Neural cell (in vitro differentiated cells): ENCODE results near the gene TAGAP. TPM values are rescaled to one million over a fixed set of nuclear protein-coding genes. Genes with fewer than 3 reads are reported as not detected.

ENCODE experiments used
- H2AFZ ChIP-seq: fragments of 200-600, 300-800 bp; sonication (generic), shearing (Covaris generic); 2 replicates; pipeline ENCODE4 v1.6.0; 2014; ENCODE audit warnings: low read depth, mild to moderate bottlenecking, antibody characterized with exemption, low read length, moderate library complexity
- H3F3A ChIP-seq: fragments of 200-600 bp; shearing (Covaris generic); 2 replicates; pipeline ENCODE4 v1.6.1; 2016; ENCODE audit warnings: mild to moderate bottlenecking, moderate library complexity, mixed read lengths, antibody characterized with exemption, low read length; ENCODE audit not compliant: insufficient read depth, poor library complexity, severe bottlenecking
- H3K27ac ChIP-seq: fragments of 200-600, 300-800 bp; sonication (generic), shearing (Covaris generic); 2 replicates; pipeline ENCODE4 v1.5.1; 2014; ENCODE audit warnings: mild to moderate bottlenecking, low read length, moderate library complexity
- H3K27me3 ChIP-seq: fragments of 300-800, 200-600 bp; sonication (generic), shearing (Covaris generic); 2 replicates; pipeline ENCODE4 v1.6.0; 2014; ENCODE audit warnings: mild to moderate bottlenecking, low read depth, low read length, moderate library complexity; ENCODE audit not compliant: insufficient read depth
- H3K36me3 ChIP-seq: fragments of 300-800, 200-600 bp; sonication (generic), shearing (Covaris generic); 2 replicates; pipeline ENCODE4 v1.5.1; 2014; ENCODE audit warnings: mild to moderate bottlenecking, antibody characterized with exemption, low read length, moderate library complexity; ENCODE audit not compliant: insufficient read depth
- H3K4me2 ChIP-seq: fragments of 300-800, 200-600 bp; sonication (generic), shearing (Covaris generic); 2 replicates; pipeline ENCODE4 v1.6.0; 2014; ENCODE audit warnings: mild to moderate bottlenecking, low read length
- H3K4me3 ChIP-seq: fragments of 300-800, 200-600 bp; sonication (generic), shearing (Covaris generic); 2 replicates; pipeline ENCODE4 v1.5.1; 2014; ENCODE audit warnings: mild to moderate bottlenecking, low read length, moderate library complexity
- H3K79me2 ChIP-seq: fragments of 200-600 bp; shearing (Covaris generic); replicated peaks from 2 replicates; pipeline ENCODE4 v1.6.0; 2014; ENCODE audit warnings: mild to moderate bottlenecking, low read length, moderate library complexity; ENCODE audit not compliant: insufficient read depth
- H3K9ac ChIP-seq: fragments of 300-800, 200-600 bp; sonication (generic), shearing (Covaris generic); 2 replicates; pipeline ENCODE4 v1.6.1; 2016; ENCODE audit warnings: mild to moderate bottlenecking, low read length, mixed read lengths
- H3K9me2 ChIP-seq: fragments of 200-600 bp; shearing (Covaris generic); 2 replicates; pipeline ENCODE4 v1.6.1; 2016; ENCODE audit warnings: mild to moderate bottlenecking, low read length, mixed read lengths; ENCODE audit not compliant: insufficient read depth
- H3K9me3 ChIP-seq: fragments of 200-600, 300-800 bp; sonication (generic), shearing (Covaris generic); 2 replicates; pipeline ENCODE4 v1.6.1; 2016; ENCODE audit warnings: mild to moderate bottlenecking, mixed run types, low read length, moderate library complexity, mixed read lengths
- H4K20me1 ChIP-seq: fragments of 200-600 bp; shearing (Covaris generic); 2 replicates; pipeline ENCODE4 v1.6.1; 2016; ENCODE audit warnings: mild to moderate bottlenecking, mixed run types; ENCODE audit not compliant: insufficient read depth
- EP300 ChIP-seq: fragments of 450-650 bp; conservative IDR thresholded peaks from 2 replicates; pipeline ENCODE4 v1.6.1; 2014; ENCODE audit warnings: antibody characterized with exemption, mild to moderate bottlenecking, moderate library complexity; ENCODE audit not compliant: poor library complexity, severe bottlenecking
- EZH2 ChIP-seq: fragments of 200-600, 300-800 bp; shearing (Covaris generic), sonication (generic); IDR thresholded peaks from 2 replicates; pipeline ENCODE4 v1.6.1; 2014; ENCODE audit warnings: antibody characterized with exemption, low read length, borderline replicate concordance, mild to moderate bottlenecking; ENCODE audit not compliant: insufficient read depth, poor library complexity, severe bottlenecking
- MXI1 ChIP-seq: fragments of 450-650 bp; conservative IDR thresholded peaks from 2 replicates; pipeline ENCODE4 v1.6.1; 2014; ENCODE audit warnings: antibody characterized with exemption, mild to moderate bottlenecking; ENCODE audit not compliant: poor library complexity, severe bottlenecking
- POLR2AphosphoS5 ChIP-seq: IDR thresholded peaks from 2 replicates; pipeline ENCODE4 v1.6.1; 2012
- RAD21 ChIP-seq: fragments of 450-650 bp; conservative IDR thresholded peaks from 2 replicates; pipeline ENCODE4 v1.6.1; 2014; ENCODE audit warnings: antibody characterized with exemption, mild to moderate bottlenecking, moderate library complexity
- REST ChIP-seq: IDR thresholded peaks from 2 replicates; pipeline ENCODE4 v1.6.1; 2012; ENCODE audit warnings: borderline replicate concordance
- SMC3 ChIP-seq: fragments of 450-650 bp; conservative IDR thresholded peaks from 2 replicates; pipeline ENCODE4 v1.6.1; 2014; ENCODE audit warnings: antibody characterized with exemption, mild to moderate bottlenecking, moderate library complexity; ENCODE audit not compliant: poor library complexity
- TAF1 ChIP-seq: IDR thresholded peaks from 2 replicates; pipeline ENCODE4 v1.6.1; 2012; ENCODE audit warnings: low read depth
- polyA plus RNA-seq: library from polyadenylated mRNA; depleted of rRNA; stranded (reverse); fragments of >200 nt; gene quantifications from 2 replicates; pipeline ENCODE4 v1.2.3, GENCODE V29; 2014
- TF ChIP-seq, protein P1 (sequence below): fragments of 450-650 bp; IDR thresholded peaks from 2 replicates; pipeline ENCODE4 v1.5.1; 2014; ENCODE audit warnings: antibody characterized with exemption, mild to moderate bottlenecking, moderate library complexity; ENCODE audit not compliant: poor library complexity, severe bottlenecking

Gene TAGAP
- polyA plus RNA-seq, 1 donor from 2014 or later = not detected

- Histone ChIP-seq H3K9me2 (no peaks in the 10 kb centered on the region), H3F3A (no peaks in the 10 kb centered on the region), H3K36me3 (no peaks in the 10 kb centered on the region), H4K20me1 (no peaks in the 10 kb centered on the region), H3K4me2 (no peak overlapping the region), H3K4me3 (no peak overlapping the region), H3K27ac (no peak overlapping the region), H3K9me3 (peaks cover 2% of the 10 kb centered on the region), H3K9ac (no peak overlapping the region), H3K79me2 (no peaks in the 10 kb centered on the region), H3K27me3 (no peaks in the 10 kb centered on the region), H2AFZ (no peak overlapping the region)
- TF ChIP-seq RAD21 (no peak), POLR2AphosphoS5 (no peak), REST (no peak), MXI1 (no peak), EP300 (no peak), EZH2 (no peak), TAF1 (no peak), SMC3 (no peak)
- TF ChIP-seq, protein P1, sequence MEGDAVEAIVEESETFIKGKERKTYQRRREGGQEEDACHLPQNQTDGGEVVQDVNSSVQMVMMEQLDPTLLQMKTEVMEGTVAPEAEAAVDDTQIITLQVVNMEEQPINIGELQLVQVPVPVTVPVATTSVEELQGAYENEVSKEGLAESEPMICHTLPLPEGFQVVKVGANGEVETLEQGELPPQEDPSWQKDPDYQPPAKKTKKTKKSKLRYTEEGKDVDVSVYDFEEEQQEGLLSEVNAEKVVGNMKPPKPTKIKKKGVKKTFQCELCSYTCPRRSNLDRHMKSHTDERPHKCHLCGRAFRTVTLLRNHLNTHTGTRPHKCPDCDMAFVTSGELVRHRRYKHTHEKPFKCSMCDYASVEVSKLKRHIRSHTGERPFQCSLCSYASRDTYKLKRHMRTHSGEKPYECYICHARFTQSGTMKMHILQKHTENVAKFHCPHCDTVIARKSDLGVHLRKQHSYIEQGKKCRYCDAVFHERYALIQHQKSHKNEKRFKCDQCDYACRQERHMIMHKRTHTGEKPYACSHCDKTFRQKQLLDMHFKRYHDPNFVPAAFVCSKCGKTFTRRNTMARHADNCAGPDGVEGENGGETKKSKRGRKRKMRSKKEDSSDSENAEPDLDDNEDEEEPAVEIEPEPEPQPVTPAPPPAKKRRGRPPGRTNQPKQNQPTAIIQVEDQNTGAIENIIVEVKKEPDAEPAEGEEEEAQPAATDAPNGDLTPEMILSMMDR = no peak
These were observed 20.3 kb upstream of the TAGAP start for GRCh38 chr6:159065091-159065490.

GRCh38 chr6:159064477-159064876 lies 19.7 kb upstream of the TAGAP start:
- no peaks in the 10 kb centered on the region for H3K79me2 ChIP-seq
- no peak overlapping the region for H3K4me2 ChIP-seq
- no peak overlapping the region for H3K27ac ChIP-seq
- no peak overlapping the region for H3K9ac ChIP-seq
- no peaks in the 10 kb centered on the region for H4K20me1 ChIP-seq
- H3K4me3 ChIP-seq = no peak overlapping the region
- no peaks in the 10 kb centered on the region for H3K9me2 ChIP-seq
- peaks cover 2% of the 10 kb centered on the region for H3K9me3 ChIP-seq
- no peaks in the 10 kb centered on the region for H3K36me3 ChIP-seq
- no peaks in the 10 kb centered on the region for H3F3A ChIP-seq
- H3K27me3 ChIP-seq = no peaks in the 10 kb centered on the region
- TF ChIP-seq REST (no peak), MXI1 (no peak), POLR2AphosphoS5 (no peak), EP300 (no peak), SMC3 (no peak), EZH2 (no peak), TAF1 (no peak), RAD21 (no peak)
- TF ChIP-seq, protein P1 = no peak
- H2AFZ ChIP-seq = no peak overlapping the region
